ENCODE data around the gene CTIF.
"Not testable (repeated sequence)": the region's sequence is repeated elsewhere in the genome, so short reads cannot be mapped to it uniquely, and the experiment has no call there.

The CTIF gene

DNA sequence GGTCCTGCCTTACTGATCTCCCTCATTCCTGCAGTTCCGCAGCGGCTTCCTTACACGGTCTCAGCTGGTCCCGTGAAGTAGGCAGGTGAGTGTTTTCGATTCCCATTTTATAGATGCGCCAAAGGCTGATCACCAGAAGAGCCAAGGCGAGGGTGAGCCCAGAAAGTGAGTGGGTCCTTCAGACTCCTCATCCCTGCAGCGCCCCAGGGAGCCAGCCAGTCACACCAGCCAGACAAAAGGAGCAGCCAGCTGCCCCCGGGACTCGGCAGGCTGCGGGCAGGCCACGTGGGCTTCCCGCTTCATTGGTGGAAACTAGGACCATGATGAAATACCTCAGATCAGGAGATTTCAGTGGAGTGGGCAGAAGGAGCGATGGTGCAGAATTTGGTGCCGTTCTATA lies 326.0 kb downstream of the CTIF start:
- TF ChIP-seq, protein P1, sequence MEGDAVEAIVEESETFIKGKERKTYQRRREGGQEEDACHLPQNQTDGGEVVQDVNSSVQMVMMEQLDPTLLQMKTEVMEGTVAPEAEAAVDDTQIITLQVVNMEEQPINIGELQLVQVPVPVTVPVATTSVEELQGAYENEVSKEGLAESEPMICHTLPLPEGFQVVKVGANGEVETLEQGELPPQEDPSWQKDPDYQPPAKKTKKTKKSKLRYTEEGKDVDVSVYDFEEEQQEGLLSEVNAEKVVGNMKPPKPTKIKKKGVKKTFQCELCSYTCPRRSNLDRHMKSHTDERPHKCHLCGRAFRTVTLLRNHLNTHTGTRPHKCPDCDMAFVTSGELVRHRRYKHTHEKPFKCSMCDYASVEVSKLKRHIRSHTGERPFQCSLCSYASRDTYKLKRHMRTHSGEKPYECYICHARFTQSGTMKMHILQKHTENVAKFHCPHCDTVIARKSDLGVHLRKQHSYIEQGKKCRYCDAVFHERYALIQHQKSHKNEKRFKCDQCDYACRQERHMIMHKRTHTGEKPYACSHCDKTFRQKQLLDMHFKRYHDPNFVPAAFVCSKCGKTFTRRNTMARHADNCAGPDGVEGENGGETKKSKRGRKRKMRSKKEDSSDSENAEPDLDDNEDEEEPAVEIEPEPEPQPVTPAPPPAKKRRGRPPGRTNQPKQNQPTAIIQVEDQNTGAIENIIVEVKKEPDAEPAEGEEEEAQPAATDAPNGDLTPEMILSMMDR (IDR thresholded peaks at IDR 0.05; ENCODE audit: insufficient read depth, missing control alignments), result no peak
- no peak for DNase-seq (ENCODE audit: insufficient read length, low spot score)
- FAIRE-seq, result no peak

DNA sequence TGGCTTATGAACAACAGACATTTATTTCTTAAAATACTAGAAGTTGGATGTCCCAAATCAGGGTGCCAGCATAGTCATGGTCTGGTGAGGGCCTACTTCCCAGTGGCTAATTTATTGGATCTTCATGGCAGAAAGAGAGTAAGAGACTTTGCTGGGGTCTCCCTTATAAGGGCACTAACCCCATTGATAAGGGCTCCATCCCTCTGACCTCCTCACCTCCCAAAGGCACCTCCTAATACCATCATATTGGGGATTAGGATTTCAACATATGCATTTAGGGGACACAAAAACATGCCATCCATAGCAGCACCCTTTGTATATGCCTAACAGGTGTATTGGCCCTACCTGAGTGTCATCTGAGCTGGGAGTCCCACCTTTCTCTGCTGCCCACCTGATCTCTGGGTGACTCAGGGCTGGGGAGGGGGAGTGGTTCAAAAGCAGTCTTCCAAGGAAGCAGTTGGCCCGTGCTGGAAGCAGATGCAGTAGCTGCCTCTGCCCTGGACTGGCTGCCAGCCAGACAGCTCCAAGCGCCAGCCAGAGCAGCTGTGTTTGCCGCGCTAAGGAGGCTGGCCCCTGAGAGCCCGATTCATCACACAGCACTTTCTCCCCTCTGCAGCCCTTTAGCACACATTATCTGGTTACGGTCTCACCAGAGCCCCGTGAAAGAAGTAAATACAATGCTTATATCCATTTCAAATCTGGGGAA lies 327.4 kb downstream of the CTIF start:
- TF ChIP-seq, protein P1 (IDR thresholded peaks at IDR 0.05; ENCODE audit: insufficient read depth, missing control alignments), result no peak
- FAIRE-seq (no peak), DNase-seq (ENCODE audit: insufficient read length, low spot score) (no peak)

DNA sequence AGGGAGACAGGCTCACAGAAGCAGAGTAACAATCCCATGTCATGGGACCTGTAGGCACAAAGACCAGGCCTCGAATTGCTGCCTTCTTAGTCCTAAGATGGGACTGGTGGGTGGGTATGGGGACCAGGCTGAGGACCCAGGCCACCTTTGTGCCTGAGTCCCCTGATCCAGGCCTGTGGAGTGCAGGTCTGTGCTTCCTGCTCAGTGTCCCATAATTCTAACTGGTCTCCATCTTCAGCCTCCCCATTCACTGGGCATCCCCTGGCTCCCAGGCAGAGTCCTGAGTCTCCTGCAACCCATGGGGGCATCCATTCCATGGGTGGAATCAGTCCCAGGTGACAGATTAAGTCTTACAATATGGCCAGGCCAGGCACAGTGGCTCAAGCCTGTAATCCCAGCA lies 328.0 kb downstream of the CTIF start:
- no peak for FAIRE-seq
- TF ChIP-seq, protein P1 (IDR thresholded peaks at IDR 0.05; ENCODE audit: insufficient read depth, missing control alignments), result no peak
- no peak for DNase-seq (ENCODE audit: insufficient read length, low spot score)

DNA sequence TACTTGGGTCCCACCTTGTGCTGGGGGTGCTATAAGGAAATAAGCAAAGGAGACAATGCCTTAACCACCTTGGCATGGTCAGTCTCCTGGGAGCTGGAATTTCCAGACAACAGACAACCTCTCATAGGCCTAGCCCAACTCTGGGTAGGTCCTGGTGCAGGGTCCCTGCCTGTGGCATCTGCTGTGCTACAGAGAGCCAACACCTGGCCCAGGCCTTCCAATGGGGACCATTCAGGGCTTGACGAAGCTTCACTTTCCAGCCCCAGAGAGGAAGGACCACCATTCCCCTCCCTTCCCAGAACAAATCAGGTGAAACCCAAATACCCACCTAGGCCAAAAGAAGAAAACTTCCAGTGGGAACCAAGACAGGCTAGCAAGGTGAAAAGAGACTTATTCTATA lies 329.1 kb downstream of the CTIF start:
- no peak for FAIRE-seq
- TF ChIP-seq, protein P1 (IDR thresholded peaks at IDR 0.05; ENCODE audit: insufficient read depth, missing control alignments), result no peak

DNA sequence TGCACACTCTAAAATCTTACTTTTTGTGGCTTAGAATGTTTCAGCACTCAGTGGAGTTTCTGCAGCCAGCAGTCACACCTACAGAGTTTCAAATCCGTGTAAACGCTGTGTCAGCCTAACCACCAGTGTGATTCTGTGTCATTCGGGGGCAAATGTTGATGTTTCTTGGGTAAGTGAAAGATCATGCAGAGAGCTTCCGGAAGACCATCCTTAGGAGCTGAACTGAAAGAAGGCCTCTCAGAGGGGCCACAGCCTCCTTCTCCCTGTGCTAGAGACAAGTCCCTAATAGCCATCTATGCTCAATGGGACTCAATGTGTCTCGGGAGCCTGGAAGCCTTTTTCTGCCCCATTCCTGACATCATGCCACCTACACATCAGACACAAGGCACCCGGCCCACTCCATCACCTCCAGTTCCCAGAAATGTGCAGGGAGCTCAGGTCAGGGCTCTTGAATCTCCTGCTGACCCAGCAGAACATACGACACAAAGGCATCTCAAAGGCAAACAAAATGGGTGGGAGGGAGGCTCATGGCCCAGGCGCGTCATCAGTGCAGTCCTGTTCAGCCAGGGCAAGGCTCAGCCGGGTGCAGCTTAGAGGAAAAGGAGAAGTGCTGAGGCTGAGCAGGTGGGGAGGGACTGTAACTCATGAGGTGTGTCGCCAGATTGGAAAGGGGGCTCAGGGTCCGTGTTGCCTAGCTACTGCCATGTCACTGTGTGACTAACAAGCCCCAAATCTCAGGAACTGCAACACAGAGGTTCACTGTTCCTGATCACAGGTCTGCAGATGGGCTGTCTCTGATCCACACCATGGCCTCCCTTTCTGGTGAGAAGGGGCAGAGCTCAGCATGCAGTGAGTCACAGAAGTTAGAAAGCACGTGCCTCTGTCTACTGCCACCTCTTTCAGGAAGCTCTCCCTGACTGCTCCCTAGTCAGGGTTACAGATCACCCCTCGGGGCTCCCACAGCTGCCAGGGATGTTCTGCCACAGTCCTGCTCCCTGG lies 329.9 kb downstream of the CTIF start:
- DNase-seq (ENCODE audit: insufficient read length, low spot score) (no peak), FAIRE-seq (no peak)
- TF ChIP-seq, protein P1 (IDR thresholded peaks at IDR 0.05; ENCODE audit: insufficient read depth, missing control alignments), result no peak

More for the DNA sequence above, 329.1 kb downstream of the CTIF start:
- no peak for DNase-seq (ENCODE audit: insufficient read length, low spot score)

DNA sequence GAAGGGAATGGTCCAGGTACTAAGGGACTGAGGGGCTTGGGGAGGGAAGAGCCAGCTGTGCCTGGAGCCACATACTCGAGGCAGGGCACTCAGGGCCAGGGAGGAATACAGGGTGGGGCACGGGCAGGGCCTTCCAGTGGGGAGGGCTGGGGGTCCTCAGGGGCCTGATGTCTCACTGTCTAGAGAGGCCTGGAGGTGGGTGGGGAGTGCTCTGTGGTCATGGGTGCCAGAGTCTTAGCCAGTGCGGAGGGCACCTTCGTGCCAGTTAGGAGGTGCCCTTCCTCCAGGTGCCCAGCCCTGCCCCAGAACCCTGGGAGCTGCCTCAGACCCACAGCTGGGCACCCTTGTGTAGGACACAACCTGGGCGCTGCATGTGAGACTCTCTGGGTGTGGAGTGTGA lies 330.8 kb downstream of the CTIF start:
- DNase-seq (ENCODE audit: insufficient read length, low spot score), result no peak
- FAIRE-seq, result no peak
- TF ChIP-seq, protein P1 (IDR thresholded peaks at IDR 0.05; ENCODE audit: insufficient read depth, missing control alignments), result no peak

DNA sequence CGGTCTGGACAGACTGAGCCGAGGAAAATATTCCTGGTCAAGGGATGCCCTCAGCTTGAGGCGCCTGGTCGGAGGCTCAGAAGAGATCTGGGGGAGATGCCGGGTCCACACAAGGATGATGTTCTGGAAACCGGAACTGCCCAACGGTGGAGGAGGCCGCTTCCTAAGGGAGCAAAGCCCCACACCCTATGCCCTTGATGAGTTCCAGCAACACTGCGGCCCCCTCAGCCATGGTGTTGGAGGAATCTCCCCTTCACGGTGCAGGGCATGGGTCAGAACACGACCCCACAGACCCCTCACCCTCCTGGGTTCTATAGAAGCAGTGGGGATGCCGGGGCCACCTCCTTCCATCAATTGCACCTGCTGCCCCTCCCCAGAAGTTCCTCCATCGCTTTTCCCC lies 332.1 kb downstream of the CTIF start:
- FAIRE-seq; DNase-seq (ENCODE audit: insufficient read length, low spot score): not testable (repeated sequence)
